HT1080 (cell line): ENCODE measurements around the gene TREML4. TPM values are rescaled to one million over a fixed set of nuclear protein-coding genes. Genes with fewer than 3 reads are reported as not detected.
A peak's percentile ranks its signal among the peaks of the same experiment; 100 is the strongest.
"Not testable (repeated sequence)": the region's sequence is repeated elsewhere in the genome, so short reads cannot be mapped to it uniquely, and the experiment has no call there.

Experiments used
- DNase-seq: peaks from one replicate; pipeline ENCODE4 v3.0.0-alpha.2; 2015; ENCODE audit warnings: low read depth
- polyA plus RNA-seq, 2 experiments: library from polyadenylated mRNA; depleted of rRNA; stranded (reverse); fragments of >200 nt; gene quantifications; 2 replicates each; pipeline ENCODE4 v1.2.3, GENCODE V29; 2015
- total RNA-seq: library from RNA; depleted of rRNA; stranded (reverse); fragments of >200 nt; shearing (Covaris generic); gene quantifications from 2 replicates; pipeline ENCODE4 v1.2.3, GENCODE V29; 2014; rRNA removed

Gene TREML4, protein sequence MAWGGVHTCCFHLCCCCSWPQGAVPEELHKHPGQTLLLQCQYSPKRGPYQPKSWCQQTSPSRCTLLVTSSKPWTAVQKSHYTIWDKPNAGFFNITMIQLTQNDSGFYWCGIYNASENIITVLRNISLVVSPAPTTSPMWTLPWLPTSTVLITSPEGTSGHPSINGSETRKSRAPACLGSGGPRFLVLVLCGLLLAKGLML
- not detected in 2 replicates for total RNA-seq
- not detected in 2 replicates for polyA plus RNA-seq (2015; cell fraction: cytosol; rRNA removed)
- polyA plus RNA-seq (2015; cell fraction: nucleus; rRNA removed) = not detected in 2 replicates

- DNase-seq = no peak
These were observed at the start of gene TREML4 for GRCh38 chr6:41228096-41228495. Gene TREML4, plus strand, starts transcription at chr6:41228349. Its CDS starts 79 bp downstream, at chr6:41228428.

- no peak for DNase-seq
These were observed 49.0 kb upstream of the TREML4 start for GRCh38 chr6:41179163-41179562.

GRCh38 chr6:41181566-41181965 lies 46.6 kb upstream of the TREML4 start:
- DNase-seq = no peak

- peak; percentile 57 for DNase-seq
These were observed 45.8 kb upstream of the TREML4 start for GRCh38 chr6:41182069-41183034.

GRCh38 chr6:41184761-41185160 lies 43.4 kb upstream of the TREML4 start:
- no peak for DNase-seq

GRCh38 chr6:41186031-41186562 lies 42.1 kb upstream of the TREML4 start:
- DNase-seq = no peak

- DNase-seq = no peak
These were observed 39.9 kb upstream of the TREML4 start for GRCh38 chr6:41187924-41188886.

- not testable (repeated sequence) for DNase-seq
These were observed 39.1 kb upstream of the TREML4 start for GRCh38 chr6:41189046-41189445.

GRCh38 chr6:41189967-41190366 lies 38.2 kb upstream of the TREML4 start:
- DNase-seq = no peak

GRCh38 chr6:41190791-41191190 lies 37.4 kb upstream of the TREML4 start:
- DNase-seq = no peak

- DNase-seq = peak; percentile 33
These were observed 36.6 kb upstream of the TREML4 start for GRCh38 chr6:41191569-41191968.

GRCh38 chr6:41193171-41193734 lies 34.9 kb upstream of the TREML4 start:
- DNase-seq = no peak

- DNase-seq = no peak
These were observed 34.3 kb upstream of the TREML4 start for GRCh38 chr6:41193884-41194283.

DNA sequence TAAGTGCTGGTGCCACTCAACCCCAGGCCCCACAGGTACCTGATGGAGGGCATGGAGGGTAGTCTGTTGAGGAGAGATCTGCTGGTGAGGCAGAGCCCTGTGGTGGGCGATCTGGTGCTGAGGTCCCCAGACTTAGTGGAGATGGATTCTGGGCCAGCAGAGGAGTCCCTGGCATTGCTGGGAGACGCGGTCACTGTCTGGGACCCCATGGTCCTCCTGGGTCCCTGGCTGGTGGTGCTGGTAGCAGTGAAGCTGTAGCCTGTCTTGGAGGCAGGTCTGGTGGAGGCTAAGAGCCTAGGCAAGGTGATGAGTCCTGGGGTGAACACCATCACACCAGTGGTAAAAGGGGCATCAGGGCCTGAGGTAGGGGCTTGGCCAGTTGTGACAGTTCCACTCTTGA lies 33.8 kb upstream of the TREML4 start:
- DNase-seq = no peak

- no peak for DNase-seq
These were observed 30.9 kb upstream of the TREML4 start for GRCh38 chr6:41197234-41197633.

- no peak for DNase-seq
These were observed 28.4 kb upstream of the TREML4 start for GRCh38 chr6:41199552-41200246.

GRCh38 chr6:41200296-41200900 lies 27.8 kb upstream of the TREML4 start:
- DNase-seq = peak; percentile 80

DNA sequence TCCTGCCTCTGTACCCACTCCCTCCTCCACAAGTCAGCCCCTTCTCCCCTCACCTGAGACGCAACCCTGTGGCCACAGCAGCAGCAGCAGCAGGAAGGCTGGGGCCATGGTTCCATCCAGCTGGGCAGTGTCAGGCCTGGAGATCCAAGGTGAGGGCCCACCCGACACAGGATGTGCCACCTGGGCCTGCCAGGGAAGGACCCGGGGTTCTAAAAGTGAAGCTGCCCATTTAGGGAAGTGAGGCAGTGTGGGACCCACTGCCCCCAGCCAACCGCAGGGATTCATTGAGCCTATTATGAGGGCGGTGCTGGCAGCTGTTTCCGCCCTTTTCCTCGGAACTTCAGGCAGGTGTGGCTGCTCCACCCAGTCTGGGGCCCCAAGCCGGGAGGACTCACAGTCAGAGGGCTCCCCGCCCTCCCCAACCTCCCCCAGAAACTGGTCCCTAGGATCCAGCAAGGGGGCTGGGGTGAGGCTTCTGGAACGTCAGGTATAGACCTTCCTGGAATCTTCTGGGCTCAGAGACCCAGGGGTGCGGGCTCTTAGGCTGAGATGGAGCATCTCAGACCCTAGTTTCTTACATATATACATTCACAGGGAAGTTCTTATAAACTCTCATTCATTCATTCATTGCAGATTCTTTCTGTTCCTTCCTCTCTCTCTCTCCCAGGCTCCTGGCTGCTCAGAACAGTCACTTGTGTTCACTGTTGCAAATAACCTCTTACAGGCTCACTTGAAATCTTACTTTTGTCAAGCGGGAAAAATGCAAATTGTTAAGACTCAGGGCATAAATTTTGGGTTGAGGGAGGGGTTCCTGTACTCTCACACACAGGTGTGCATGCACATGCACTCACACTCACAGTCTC lies 27.0 kb upstream of the TREML4 start, which contains the start of gene TREML2:
Gene TREML2, minus strand, starts transcription at position 249 of the 863 bp plus-strand sequence. Its CDS starts 141 bp downstream, at position 108.
- no peak for DNase-seq
